Islet precursor cell (in vitro differentiated cells): ENCODE results near the gene NDUFS7.

Experiments
- DNase-seq: peaks from one replicate; pipeline ENCODE4 v3.0.0-alpha.2; 2018

The NDUFS7 gene

GRCh38 chr19:1401138-1401888 is 17.6 kb downstream of the NDUFS7 start, which contains the start of gene GAMT:
Gene GAMT, minus strand, starts transcription at chr19:1401542. Its CDS starts 66 bp downstream, at chr19:1401476.
- no peak for DNase-seq

GRCh38 chr19:1401889-1402217 is 18.1 kb downstream of the NDUFS7 start:
- DNase-seq, result no peak

- DNase-seq, result no peak
These were observed 18.8 kb downstream of the NDUFS7 start for GRCh38 chr19:1402411-1403070.

DNA sequence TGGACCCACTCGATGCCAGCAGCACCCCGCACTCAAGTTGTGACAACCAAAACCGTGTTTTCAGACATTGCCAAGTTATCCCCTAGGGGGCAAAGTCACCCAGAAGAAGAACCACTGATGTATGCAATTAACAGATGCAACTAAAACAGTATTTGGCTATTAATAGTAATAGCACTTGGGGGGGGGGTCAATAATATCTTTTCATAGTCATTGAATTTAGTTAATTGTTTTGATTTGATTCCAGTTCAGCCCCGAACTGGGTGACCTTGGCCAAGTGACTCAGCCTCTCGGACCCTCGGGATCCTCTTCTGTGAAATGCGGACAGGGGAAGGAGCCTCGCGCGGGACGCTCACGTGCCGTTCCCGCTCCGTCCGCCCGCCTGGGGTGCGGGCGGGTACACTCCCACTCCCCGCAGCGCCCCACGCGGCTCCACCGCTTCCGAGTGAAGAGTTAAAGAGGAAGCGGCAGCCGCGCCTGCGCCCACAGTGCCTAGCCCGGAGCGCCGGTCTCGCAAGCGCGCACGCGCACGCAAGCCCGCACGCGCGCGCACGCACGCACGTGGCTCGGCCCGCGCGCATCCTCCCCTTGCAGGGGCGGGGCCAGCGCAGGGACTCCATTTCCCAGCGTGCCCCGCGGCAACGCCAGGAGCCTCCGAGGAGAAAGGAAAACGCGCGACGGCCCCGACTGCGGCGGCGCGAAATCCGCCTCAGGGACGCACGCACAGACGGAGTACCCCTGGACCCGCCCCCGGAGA is 23.2 kb downstream of the NDUFS7 start:
- DNase-seq, result peak; percentile 98

GRCh38 chr19:1407528-1408299 is 24.0 kb downstream of the NDUFS7 start, which contains the start of gene DAZAP1:
Gene DAZAP1, plus strand, starts transcription at chr19:1407586. Its CDS starts 188 bp downstream, at chr19:1407774.
- no peak for DNase-seq

DNA sequence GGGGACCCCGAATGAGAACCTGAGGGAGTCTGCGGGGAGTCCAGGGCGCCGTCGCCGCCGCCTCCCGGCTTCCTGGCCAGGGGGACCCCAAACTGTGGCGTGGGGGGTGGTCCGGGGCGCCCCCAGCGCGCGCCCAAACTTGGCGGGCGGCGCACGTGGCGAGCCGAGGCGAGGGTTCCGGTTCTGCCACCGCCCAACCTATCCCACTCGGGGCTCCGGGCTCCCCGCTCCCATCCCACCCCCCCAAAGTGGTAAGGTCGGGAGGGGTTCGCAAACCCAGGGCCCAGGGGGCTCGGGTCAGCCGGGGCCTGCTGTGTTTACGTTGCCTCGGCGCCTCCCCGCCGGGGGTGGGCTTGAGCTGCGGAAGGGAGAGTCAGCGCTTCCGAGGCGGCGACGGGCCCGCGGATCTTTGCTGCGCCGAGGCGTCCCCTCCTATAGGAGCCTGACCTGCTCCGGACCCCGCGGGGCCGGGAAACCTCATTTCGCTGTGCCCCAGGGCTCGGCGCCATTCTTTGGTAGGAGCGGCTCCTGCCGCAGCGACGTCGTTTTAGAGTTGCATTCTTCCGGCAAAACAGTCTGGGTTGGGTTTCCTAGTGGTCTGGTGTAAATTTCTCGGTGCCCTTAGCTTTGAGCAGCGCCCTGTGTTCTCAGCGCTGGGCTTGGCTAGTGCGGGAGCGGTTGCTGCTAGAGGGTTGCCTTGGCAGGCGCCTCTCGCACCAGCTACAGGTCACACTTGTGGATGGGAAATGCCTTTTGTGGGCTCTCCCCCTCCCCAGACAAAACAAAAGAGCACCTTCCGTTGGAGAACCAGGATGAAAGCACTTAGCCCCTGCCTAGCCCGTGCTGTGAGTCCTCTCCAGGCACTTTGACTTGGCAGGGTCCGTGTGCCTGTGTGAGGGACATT is 24.8 kb downstream of the NDUFS7 start:
- DNase-seq, result peak; percentile 70

GRCh38 chr19:1409204-1410005 is 25.7 kb downstream of the NDUFS7 start:
- DNase-seq, result no peak

- no peak for DNase-seq
These were observed 26.6 kb downstream of the NDUFS7 start for GRCh38 chr19:1410136-1410786.

GRCh38 chr19:1410789-1411188 is 27.1 kb downstream of the NDUFS7 start:
- DNase-seq, result no peak

GRCh38 chr19:1411255-1412191 is 27.8 kb downstream of the NDUFS7 start:
- no peak for DNase-seq

- DNase-seq, result no peak
These were observed 28.7 kb downstream of the NDUFS7 start for GRCh38 chr19:1412323-1412923.

GRCh38 chr19:1412995-1413800 is 29.5 kb downstream of the NDUFS7 start:
- no peak for DNase-seq

DNA sequence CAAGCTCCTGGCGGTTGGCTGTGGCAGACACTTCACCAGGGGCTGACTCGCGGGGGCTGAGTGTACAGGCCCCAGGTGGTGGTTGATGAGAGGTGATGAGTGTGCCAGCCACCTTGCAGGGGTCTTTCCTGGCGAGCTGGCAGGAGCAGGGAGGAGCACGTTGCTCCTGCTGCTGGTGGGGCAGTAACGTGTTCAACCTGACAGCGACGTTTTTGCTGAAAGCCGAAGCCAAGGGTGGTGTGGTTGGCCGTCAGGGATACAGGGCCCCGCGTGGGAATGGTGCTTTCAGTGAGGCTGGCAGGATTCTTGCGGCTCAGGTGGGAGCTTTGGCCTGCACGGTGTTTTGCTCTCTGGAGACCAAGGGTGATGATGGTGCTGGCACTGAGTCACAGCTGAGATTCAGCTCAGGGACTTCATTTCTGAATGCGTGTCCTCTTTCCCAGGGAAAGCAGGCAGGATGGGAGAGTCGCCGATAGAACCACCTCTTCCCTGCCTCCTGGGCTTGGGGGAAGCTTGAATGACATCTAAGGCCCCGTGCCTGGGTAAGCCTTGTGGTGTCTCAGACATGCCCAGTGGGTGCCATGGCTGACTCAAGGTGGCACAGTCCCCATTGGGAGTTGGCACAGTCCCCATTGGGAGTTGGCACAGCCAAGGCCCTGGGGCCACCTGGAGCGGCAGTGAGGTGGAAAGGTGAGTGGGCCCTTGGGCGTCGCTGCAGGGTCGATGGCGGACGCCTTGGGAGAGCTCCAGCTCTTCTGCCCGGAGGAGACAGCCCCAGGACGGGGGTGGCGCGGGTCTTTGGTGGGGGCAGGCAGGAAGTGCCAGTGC is 32.5 kb downstream of the NDUFS7 start:
- no peak for DNase-seq

- no peak for DNase-seq
These were observed 33.4 kb downstream of the NDUFS7 start for GRCh38 chr19:1417145-1417544.

GRCh38 chr19:1417681-1418495 is 34.2 kb downstream of the NDUFS7 start:
- no peak for DNase-seq

DNA sequence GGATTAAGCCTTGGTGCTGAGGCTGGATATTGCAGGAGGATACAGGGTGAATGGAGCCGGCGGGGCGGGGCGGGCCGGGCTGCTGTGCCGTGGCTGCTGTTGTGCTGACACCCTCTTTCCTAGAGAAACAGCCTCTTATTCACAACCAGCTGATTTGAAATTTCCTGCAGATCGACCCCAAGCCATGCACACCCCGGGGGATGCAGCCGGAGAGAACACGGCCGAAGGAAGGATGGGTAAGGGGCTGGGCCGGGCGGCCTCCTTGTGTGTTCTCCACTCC is 34.7 kb downstream of the NDUFS7 start:
- DNase-seq, result no peak
